HG03066 (cell line): ENCODE results near the gene OR4C46.
"Not testable (repeated sequence)": the region's sequence is repeated elsewhere in the genome, so short reads cannot be mapped to it uniquely, and the experiment has no call there.

ENCODE experiments used
- ATAC-seq: cut with Tn5 transposase; IDR thresholded peaks from one replicate; pipeline ENCODE4 v1.9.1; 2021; ENCODE audit warnings: low read depth; ENCODE audit not compliant: unreplicated experiment

OR4C46 gene

DNA sequence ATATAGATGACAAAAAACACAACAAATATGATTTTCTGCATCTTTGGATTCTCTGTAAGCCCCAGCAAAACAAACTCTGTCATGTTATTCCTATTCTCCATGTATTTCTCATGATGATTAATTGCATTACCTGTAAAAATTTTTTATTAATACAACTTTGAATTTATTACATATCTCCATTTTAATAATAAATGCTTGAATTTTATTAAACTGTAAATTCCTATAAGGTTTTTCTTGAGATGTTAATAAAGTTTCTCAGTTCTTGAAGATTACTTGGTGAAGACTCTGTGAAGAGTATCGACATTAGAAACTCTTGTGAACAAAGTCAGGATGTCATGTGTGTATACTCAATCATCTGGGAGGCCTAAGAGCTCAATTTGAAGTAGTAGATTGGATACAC lies at the start of gene OR4C46:
TSS of gene OR4C46 (minus strand) at position 101 of the 400 bp plus-strand sequence. CDS start at position 101, 0 bp downstream.
- ATAC-seq: no peak

DNA sequence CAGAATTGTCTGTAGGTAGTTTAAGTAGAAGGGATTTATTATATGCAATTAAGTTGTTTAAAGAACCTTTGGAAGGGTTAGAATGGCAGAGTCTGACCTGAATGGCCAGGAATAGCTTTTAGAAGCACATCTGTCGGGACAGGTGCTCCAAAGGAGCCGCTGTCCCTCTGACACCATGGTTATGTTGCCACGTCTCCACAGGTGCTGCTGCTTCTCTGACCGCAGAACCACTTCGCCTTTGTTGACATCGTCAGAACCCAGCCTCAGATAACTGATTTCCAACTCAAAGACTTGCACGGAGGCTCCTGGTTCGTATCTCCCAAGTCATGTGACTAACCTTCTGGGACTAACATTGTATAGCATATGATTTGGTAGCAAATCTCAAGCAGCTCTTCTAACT lies 41.8 kb upstream of the OR4C46 start:
- not testable (repeated sequence) for ATAC-seq

DNA sequence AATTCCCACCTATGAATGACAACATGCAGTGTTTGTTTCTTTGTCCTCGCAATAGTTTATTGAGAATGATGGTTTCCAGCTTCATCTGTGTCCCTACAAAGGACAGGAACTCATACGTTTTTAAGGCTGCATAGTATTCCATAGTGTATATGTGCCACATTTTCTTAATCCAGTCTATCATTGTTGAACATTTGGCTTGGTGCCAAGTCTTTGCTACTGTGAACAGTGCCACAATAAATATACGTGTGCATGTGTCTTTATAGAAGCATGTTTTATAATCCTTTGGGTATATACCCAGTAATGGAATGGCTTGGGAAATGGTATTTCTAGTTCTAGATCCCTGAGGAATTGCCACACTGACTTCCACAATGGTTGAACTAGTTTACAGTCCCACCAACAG lies 42.4 kb downstream of the OR4C46 start:
- not testable (repeated sequence) for ATAC-seq

DNA sequence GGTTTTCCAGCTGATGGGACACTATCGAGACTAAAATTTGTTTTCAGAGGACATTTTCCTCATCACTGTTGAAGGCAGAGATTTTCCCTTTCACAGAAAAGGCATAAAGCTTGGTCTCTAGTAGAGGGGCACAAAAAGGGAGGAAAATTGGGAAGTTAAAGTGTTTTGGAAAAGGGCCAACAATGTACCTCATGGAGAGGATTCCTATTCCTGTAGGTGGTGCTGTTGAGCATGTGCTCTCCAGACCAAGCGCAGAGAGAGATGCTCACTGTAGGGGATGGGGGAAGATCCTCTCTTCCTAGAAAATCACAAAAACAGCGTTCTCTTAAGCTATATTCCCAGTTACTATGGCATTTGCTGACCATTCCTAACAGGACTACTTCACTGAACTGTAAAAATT lies 44.9 kb downstream of the OR4C46 start:
- ATAC-seq: no peak

DNA sequence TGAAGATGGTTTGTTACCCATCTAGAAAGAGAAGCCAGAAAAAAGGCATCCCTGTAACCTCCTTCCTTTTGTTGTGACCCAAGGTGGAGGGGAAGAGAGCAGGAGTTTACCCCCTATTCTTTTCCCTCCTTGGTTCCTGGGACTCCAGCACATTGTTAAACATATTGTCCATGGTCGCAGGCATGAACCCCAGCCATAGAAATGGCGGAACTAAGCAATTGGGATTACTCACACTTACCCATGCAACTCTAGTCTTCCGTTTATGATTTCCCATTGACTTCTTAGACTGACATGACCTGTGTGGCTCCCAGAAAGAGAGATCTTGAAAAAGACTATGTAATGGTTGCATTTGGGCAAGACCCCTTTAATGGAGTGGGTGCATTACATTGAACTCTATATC lies 45.4 kb downstream of the OR4C46 start:
- ATAC-seq: no peak
